Vagina (tissue), 2 donors: ENCODE results near the gene NIPSNAP2. TPM values are rescaled to one million over a fixed set of nuclear protein-coding genes. Genes with fewer than 3 reads are reported as not detected.

Source experiments
- DNase-seq, 2 donors: peaks; one replicate each; pipeline ENCODE4 v3.0.0-alpha.2; 2017; ENCODE audit errors: extremely low spot score in 2 of 2
- H3K27ac ChIP-seq: fragments of 200-600 bp; sonication (generic); one replicate; pipeline ENCODE4 v1.5.1; 2019
- H3K27me3 ChIP-seq: fragments of 200-600 bp; sonication (generic); one replicate; pipeline ENCODE4 v1.5.1; 2019
- H3K36me3 ChIP-seq, 2 donors: fragments of 200-600 bp; sonication (generic); one replicate each; pipeline ENCODE4 v1.5.1; 2017 to 2019
- H3K4me1 ChIP-seq: fragments of 200-600 bp; sonication (generic); one replicate; pipeline ENCODE4 v1.5.1; 2019
- H3K4me3 ChIP-seq, 2 donors: fragments of 200-600 bp; sonication (generic); 1 replicate in 1 of 2; 2 replicates in 1 of 2; pipeline ENCODE4 v1.5.1; 2016 to 2019
- H3K9me3 ChIP-seq: fragments of 200-600 bp; sonication (generic); one replicate; pipeline ENCODE4 v1.5.1; 2019
- CTCF ChIP-seq, 3 experiments: fragments of 450-650 bp in 2 of 3; fragments of 200-600 bp in 1 of 3; sonication (generic) in 1 of 3; IDR thresholded peaks; one replicate each; pipeline ENCODE4 v1.5.1; 2017 to 2019; ENCODE audit warnings: antibody characterized with exemption in 3 of 3, mild to moderate bottlenecking in 2 of 3, moderate library complexity in 2 of 3
- POLR2A ChIP-seq, 2 donors: fragments of 450-650 bp; IDR thresholded peaks; one replicate each; pipeline ENCODE4 v1.6.1; 2017; ENCODE audit warnings: antibody characterized with exemption in 2 of 2, mild to moderate bottlenecking in 2 of 2, moderate library complexity in 2 of 2
- POLR2AphosphoS5 ChIP-seq, 2 donors: sonication (generic); formaldehyde crosslinking; IDR thresholded peaks; one replicate each; pipeline ENCODE4 v1.9.0; 2017; ENCODE audit warnings: antibody characterized with exemption in 2 of 2, mild to moderate bottlenecking in 2 of 2, low read depth in 1 of 2; ENCODE audit not compliant: insufficient read depth in 1 of 2
- intact Hi-C: fragments of 100-400 bp; cut with DNase I; formaldehyde crosslinking; loops from one replicate; pipeline ENCODE4 v1.15.1; 2023
- total RNA-seq: library from RNA; depleted of rRNA; stranded (reverse); fragments of >200 nt; gene quantifications from one replicate; pipeline ENCODE4 v1.2.3, GENCODE V29; 2016

Gene NIPSNAP2
- total RNA-seq, 1 donor from 2014 or later, result 72.2 TPM

- Histone ChIP-seq H3K27me3 (no peaks in the 10 kb centered on the region), H3K36me3 (peaks cover 0 to 14% of the 10 kb centered on the region in 2 donors), H3K4me3 (no peak overlapping the region), H3K4me1 (peaks cover 6% of the 10 kb centered on the region), H3K9me3 (no peaks in the 10 kb centered on the region), H3K27ac (no peak overlapping the region)
- TF ChIP-seq POLR2A (IDR thresholded peaks at IDR 0.05), result no peak
- TF ChIP-seq POLR2AphosphoS5 (IDR thresholded peaks at IDR 0.05; ENCODE audit: insufficient read depth in 1 of 2, low read depth in 1 of 2), result no peak
- no peak for TF ChIP-seq CTCF (IDR thresholded peaks at IDR 0.05)
- no peak for DNase-seq
- intact Hi-C loops, result no loop called here
Measured at GRCh38 chr7:55957190-55957589, 7.2 kb upstream of the NIPSNAP2 start.

- Histone ChIP-seq H3K4me3 (no peak overlapping the region), H3K27ac (no peak overlapping the region), H3K27me3 (no peaks in the 10 kb centered on the region), H3K4me1 (peaks cover 29% of the 10 kb centered on the region), H3K9me3 (no peaks in the 10 kb centered on the region), H3K36me3 (no peaks in the 10 kb centered on the region)
- intact Hi-C loops, result loop anchor here (5.0 kb wide), 1 partner anchor 75 kb away; the partner anchor contains the start of gene ZNF713
- TF ChIP-seq CTCF (IDR thresholded peaks at IDR 0.05) (no peak), POLR2A (IDR thresholded peaks at IDR 0.05) (no peak), POLR2AphosphoS5 (IDR thresholded peaks at IDR 0.05; ENCODE audit: insufficient read depth in 1 of 2, low read depth in 1 of 2) (no peak)
- no peak for DNase-seq
Measured at GRCh38 chr7:55962014-55962413, 2.4 kb upstream of the NIPSNAP2 start.

DNA sequence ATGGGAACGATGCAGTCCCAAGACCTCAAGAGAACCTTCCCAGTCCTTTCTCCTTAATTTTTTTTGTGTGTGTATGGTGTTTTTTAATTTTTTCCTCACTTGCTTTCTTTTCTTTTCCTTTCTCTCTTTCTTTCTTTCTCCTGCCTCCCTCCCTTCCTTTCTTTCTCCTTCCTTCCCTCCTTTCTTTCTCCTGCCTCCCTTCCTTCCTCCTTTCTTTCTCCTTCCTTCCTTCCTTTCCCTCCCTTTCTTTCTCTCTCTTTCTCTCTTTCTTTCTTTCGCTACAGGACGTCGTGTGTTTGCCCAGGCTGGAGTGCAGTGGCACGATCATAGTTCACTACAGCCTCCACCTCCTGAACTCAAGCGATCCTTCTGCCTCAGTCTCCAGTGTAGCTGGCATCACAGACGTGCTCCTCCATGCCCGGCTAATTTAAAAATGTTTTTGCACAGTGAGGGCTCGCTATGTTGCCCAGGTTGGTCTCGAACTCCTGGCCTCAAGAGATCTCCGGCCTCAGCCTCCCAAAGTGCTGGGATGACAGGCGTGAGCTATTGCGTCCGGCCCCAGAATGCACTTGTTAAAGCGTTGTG, 709 bp upstream of the NIPSNAP2 start:
- intact Hi-C loops, result loop anchor here (5.0 kb wide), 1 partner anchor 76 kb away; the partner anchor contains the start of gene ZNF713
- no peak for DNase-seq
- no peaks in the 10 kb centered on the region for H3K9me3 ChIP-seq
- peak overlapping the region; percentile 58 to 73 for H3K4me3 ChIP-seq
- no peaks in the 10 kb centered on the region for H3K27me3 ChIP-seq
- H3K36me3 ChIP-seq, result no peaks in the 10 kb centered on the region
- TF ChIP-seq CTCF (IDR thresholded peaks at IDR 0.05) (no peak), POLR2A (IDR thresholded peaks at IDR 0.05) (no peak), POLR2AphosphoS5 (IDR thresholded peaks at IDR 0.05; ENCODE audit: insufficient read depth in 1 of 2, low read depth in 1 of 2) (no peak)
- peak overlapping the region; percentile 94 for H3K27ac ChIP-seq
- peaks cover 43% of the 10 kb centered on the region for H3K4me1 ChIP-seq

GRCh38 chr7:55965100-55965470, 700 bp downstream of the NIPSNAP2 start:
- no peak for DNase-seq
- H3K4me1 ChIP-seq, result peaks cover 49% of the 10 kb centered on the region
- intact Hi-C loops, result no loop called here

More at GRCh38 chr7:55965100-55965470, 700 bp downstream of the NIPSNAP2 start:
- H3K4me3 ChIP-seq, result peak overlapping the region; percentile 58 to 73
- H3K27ac ChIP-seq, result peak overlapping the region; percentile 94
- H3K9me3 ChIP-seq, result no peaks in the 10 kb centered on the region
- TF ChIP-seq POLR2AphosphoS5 (IDR thresholded peaks at IDR 0.05; ENCODE audit: insufficient read depth in 1 of 2, low read depth in 1 of 2) (no peak), CTCF (IDR thresholded peaks at IDR 0.05) (no peak), POLR2A (IDR thresholded peaks at IDR 0.05) (no peak)
- H3K36me3 ChIP-seq, result no peaks in the 10 kb centered on the region
- no peaks in the 10 kb centered on the region for H3K27me3 ChIP-seq
